ENCODE results near the gene NR3C1.

The NR3C1 gene

GRCh38 chr5:143362664-143363227, 40.7 kb downstream of the NR3C1 start:
- DNase-seq (ENCODE audit: low spot score), result peak; percentile 15

DNA sequence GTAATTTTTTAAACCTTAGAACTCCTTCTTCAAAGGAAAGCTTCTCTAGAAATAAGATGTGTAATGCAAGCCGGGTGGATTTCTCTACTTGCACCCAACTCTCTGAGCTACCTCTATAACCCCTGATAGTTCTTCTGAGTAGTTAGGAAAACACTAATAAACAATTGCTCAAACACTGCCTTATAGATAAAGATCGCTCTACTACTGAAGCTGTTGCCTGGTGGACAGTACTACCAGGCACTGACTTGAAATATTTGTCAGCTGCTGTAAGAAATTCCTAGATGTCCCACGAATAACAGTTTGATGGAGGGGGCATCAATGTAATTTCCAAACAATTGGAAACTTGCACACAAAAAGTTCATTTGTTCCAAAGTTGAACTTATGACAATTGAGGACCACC, 42.0 kb downstream of the NR3C1 start:
- DNase-seq (ENCODE audit: low spot score), result no peak

DNA sequence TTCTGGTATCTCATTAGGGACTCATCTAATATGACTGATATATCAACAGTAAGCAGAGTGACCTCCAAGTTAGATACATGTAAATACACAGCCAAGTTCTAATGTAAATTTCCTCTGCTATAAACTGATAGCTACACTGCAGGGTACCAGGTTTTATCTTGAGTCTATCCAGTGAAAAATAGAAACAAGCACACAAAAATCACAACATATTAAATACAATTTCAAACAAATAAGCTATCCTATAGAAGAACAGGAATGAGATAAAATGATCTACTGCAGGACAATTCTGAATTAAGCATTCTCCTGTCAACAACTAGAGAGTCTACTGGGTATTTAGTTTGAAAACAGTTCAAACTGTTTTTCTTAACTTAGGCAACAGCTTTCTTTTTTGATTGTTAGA, 42.7 kb downstream of the NR3C1 start:
- DNase-seq (ENCODE audit: low spot score), result no peak

GRCh38 chr5:143359869-143360268, 43.6 kb downstream of the NR3C1 start:
- DNase-seq (ENCODE audit: low spot score), result no peak

DNA sequence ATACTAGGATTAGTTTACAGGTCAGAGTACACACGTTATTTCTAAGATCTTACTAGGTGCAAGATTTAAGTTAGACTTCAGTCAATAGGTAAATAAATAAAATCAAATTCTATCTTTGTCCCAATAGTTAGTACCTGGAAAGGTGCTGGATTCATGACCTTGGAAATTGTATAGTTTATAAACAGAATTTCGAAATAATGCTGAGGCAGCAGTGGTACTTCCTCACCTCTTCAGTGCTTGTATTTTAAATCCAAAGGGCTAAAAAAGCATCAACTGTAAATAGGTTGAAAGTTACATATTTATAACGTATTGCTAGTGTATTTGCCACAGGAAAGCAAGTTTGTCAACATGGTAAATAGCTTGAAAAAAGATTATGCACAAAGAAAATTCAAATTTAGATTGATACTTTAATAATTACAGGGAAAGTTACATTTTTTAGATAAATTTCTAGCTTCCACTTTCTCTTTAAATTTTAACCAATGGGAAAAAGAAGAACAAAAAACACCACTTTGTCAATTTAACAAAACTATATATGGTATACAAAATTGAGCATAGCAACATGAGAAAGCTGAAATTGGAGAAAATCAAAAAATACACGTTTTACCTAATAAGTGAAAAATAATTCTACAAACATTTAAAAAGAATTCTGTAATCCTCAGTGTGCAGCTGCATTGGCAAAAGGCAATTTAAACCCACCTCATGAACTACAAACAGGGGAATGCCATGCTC, 46.5 kb downstream of the NR3C1 start:
- no peak for DNase-seq (ENCODE audit: low spot score)

DNA sequence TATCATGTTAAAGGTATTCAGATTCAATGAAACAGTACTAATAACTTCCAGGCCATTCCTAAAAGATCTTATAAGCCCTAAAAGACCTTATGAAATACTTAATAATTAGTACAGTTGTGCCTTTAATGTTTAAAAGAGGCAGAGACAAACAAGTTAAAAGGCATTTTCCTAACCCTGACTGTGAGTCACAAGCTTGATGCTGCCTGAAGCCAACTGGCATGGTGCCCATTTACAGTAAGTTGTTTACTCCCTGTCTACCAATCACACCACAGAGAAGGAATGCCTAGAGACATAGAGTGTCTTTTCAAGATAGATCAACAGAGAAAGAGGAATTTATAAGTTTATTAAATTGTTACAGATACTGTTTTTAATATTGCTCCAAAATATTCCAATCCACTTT, 47.8 kb downstream of the NR3C1 start:
- no peak for DNase-seq (ENCODE audit: low spot score)

DNA sequence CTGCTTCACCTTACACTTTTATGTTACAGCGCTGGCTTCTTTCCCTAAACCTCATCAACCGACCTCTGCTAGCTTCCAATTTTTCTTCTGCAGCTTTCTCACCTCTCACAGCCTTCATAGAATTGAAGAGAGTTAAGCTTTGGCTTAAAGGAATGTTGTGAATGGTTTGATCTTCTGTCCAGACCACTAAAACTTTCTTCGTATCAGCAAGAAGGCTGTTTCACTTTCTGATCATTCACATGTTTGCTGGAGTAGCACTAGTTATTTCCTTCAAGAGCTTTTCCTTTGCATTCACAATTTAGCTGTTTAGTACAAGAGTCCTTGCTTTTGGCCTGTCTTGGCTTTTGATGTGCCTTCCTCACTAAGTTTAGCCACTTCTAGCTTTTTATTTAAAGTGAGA, 49.5 kb downstream of the NR3C1 start:
- no peak for DNase-seq (ENCODE audit: low spot score)

DNA sequence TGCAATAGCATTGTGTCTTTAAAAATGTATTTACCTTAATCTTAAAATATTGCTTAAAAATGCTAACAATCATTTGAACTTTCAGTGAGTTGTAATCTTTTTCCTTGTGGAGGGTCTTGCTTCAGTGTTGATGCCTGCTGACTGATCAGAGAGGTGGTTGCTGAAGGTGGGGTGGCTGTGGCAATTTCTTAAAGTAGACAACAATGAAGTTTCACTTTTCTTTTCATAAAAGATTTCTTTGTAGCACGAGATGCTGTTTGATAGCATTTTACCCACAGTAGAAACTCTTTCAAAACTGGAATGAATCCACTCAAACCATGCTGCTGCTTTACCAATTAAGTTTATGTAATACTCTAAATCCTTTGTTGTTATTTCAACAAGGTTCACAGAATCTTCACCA, 50.8 kb downstream of the NR3C1 start:
- DNase-seq (ENCODE audit: low spot score), result no peak

GRCh38 chr5:143350751-143351602, 52.5 kb downstream of the NR3C1 start:
- no peak for DNase-seq (ENCODE audit: low spot score)

- DNase-seq (ENCODE audit: low spot score), result no peak
Observed at GRCh38 chr5:143350341-143350740, 53.1 kb downstream of the NR3C1 start.

- DNase-seq (ENCODE audit: low spot score), result no peak
Observed at GRCh38 chr5:143349177-143349576, 54.3 kb downstream of the NR3C1 start.

DNA sequence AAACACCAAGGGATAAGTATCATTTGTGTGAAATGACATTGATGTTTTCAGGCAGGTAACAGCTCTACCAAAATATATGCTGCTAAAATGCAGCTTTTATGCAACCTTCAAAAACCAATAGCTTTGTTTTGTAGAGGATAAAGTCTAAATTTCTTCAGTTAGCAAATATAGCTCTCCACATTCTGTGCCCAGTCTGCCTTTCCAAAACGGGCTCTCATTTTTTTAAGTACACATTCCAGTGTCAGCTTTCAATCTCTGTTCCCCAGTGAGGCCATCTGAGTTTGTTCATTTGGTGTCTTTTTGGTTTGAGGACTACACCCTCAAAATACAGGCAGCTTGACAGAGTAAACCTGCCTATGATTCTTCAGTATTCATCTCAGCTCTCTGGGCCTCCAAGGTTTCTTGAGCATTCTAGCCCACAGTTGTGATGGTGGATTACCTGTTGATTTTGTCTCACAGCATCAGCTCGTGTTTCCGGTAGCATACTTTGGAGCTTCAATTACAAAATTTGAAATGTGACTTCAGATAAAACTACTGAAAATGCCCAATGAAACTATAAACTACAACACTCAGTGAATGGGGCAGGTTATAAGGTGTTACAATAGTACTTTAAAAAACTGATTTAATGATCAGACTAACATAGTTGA, 55.7 kb downstream of the NR3C1 start:
- no peak for DNase-seq (ENCODE audit: low spot score)

- no peak for DNase-seq (ENCODE audit: low spot score)
Observed at GRCh38 chr5:143347046-143347445, 56.4 kb downstream of the NR3C1 start.

DNA sequence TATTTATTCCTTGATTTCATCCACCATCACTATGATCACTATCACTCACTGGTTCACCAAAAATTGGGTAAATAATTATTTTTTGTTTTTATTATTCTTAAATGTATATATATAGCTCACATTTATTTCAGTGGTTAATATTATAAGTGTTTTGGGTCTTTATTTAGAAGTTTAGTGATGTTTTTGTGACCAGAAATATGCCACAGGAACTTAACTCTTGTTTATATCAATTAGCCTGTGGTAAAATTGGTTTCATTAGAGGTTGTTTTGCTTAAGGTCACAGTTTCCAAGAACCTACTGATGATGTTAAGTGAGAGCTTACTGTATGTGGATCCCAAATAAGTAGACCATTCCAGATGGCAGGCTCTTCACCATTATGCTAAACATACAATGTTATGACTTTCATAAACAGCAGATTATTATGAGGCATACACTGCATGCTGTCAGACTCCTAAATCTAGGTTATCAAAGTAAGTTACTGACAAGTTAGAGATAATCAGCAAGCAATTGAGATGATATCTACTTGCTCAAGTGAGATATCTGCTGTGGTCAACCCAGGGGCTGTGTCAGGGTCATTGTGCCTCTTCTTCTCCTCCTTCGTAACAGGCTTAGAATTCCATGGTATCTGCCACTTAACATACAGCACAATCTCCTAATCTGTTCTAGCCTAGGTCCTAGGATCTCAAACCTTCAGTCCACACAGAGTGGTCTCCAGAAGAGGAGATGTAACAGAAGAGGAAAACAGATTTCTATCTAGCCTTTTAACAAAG, 57.6 kb downstream of the NR3C1 start:
- DNase-seq (ENCODE audit: low spot score), result no peak

GRCh38 chr5:143343042-143343441, 60.4 kb downstream of the NR3C1 start:
- DNase-seq (ENCODE audit: low spot score), result no peak

DNA sequence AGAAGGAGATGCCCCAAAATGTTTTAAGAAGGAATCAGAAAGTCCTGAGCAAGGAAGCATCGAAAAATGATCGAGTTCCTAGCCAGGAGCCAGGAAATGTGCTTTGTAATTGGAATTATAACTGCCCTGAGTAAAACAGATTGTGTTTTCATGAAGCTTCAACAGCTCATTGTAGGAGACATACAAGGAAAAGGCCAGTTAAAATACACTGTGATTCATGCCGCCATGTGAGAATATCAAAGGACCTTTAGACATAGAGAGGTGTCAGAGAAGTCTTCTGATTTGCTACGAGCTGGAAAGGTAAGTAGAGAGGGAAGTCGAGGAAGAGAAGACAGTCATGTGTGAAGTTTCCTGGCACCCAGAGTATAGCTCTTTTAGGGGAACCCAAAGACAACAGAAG, 60.9 kb downstream of the NR3C1 start:
- DNase-seq (ENCODE audit: low spot score), result no peak

DNA sequence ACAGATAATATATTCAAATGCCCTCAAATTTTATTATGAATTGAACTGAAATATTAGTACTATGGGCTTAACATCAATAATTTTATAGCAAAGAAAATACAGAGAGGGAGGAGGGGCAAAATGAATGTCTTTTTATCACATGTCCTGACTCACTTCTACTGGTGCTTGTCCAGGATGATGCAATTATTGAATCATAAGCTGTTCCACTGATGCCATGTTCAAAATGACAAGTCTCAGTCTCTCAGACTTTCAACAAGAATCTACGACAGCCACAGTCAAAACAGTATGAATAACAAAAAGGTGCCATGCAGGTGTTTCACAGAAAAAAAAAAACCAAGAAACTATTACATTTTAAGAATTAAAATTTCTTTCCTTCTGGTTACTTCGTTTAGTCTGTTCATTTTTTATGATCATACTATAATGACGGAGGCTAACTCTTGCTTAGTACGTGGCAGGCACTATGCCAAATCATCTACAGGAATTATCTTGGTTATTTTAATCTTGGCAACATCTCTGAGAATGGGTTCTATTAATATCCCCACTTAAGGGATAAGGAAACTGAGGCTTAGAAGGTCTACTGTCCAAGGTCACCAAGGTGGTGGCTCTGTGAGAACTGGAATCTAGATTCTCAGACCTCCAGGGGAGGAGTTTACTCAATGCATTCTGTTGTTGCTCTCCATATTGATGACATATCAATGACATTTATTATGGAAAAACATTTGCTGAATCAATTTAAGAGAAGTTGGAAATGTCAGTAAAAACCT, 61.5 kb downstream of the NR3C1 start:
- DNase-seq (ENCODE audit: low spot score), result no peak

DNA sequence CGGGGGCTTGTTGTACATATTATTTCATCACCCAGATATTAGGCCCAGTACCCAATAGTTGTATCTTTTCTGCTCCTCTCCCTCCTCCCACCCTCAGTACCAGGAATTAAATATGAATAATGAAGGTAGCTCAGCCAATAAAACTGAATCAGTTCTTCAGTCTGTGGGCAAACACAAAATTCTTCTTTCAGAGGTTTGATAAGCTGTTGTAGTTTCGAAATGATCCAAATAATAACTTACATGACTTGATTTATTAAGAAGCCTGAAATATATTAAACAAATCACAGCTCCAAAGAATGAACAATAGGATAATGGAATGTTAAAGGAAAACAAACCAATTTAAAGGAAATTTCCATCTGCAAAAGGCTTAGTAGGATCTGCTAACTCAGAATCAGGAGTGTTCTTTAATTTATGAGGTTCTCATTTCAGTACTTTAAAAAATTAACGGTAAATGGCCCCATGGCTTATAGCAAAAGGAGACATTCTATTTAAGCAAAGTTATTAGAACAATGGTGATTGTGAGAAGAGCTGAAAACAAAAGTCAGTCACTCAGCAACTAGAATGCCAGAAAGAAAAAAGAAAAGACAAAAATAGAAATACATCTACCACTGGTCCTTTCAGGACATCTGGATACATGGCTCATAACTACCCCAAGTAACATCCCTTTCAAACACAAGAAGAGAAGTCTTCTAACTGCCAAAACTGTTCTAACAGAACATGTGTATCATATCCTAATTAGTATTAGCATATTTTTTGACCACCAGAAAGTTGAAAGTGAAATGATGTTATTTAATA, 62.4 kb downstream of the NR3C1 start:
- DNase-seq (ENCODE audit: low spot score), result no peak

- DNase-seq (ENCODE audit: low spot score), result no peak
Observed at GRCh38 chr5:143338658-143339366, 64.7 kb downstream of the NR3C1 start.

- DNase-seq (ENCODE audit: low spot score), result no peak
Observed at GRCh38 chr5:143337946-143338345, 65.5 kb downstream of the NR3C1 start.

Measured in HuH-7 (cell line).